Frontal cortex (tissue), 4 donors: Measurements from ENCODE around the gene HTR7. TPM values are rescaled to one million over a fixed set of nuclear protein-coding genes. Genes with fewer than 3 reads are reported as not detected.

Experiments
- DNase-seq, 2 donors: peaks; one replicate each; pipeline ENCODE4 v3.0.0; 2012; ENCODE audit warnings: low spot score in 2 of 2
- FAIRE-seq: peaks from 2 replicates; lab custom pipeline; 2012; peaks lifted over from hg19 to GRCh38; lab: Jason Lieb, UNC
- total RNA-seq: library from RNA; depleted of rRNA; stranded (reverse); fragments of >200 nt; gene quantifications from one replicate; pipeline ENCODE4 v1.2.3, GENCODE V29; 2014
- donor health status: control.
- donor health status: control.
- donor health status: control.

HTR7 gene
- total RNA-seq, 1 donor from 2014 or later = 14.3 TPM

- DNase-seq = peak in 1 of 2 donors; percentile 17
- FAIRE-seq = no peak
These were observed 106.5 kb downstream of the HTR7 start for GRCh38 chr10:90751107-90751997.

- FAIRE-seq (no peak), DNase-seq (no peak)
These were observed 111.0 kb downstream of the HTR7 start for GRCh38 chr10:90746829-90747228.

GRCh38 chr10:90745565-90745964 is 112.3 kb downstream of the HTR7 start:
- no peak for DNase-seq
- no peak for FAIRE-seq

- no peak for FAIRE-seq
- DNase-seq = no peak
These were observed 114.5 kb downstream of the HTR7 start for GRCh38 chr10:90743291-90743690.

GRCh38 chr10:90741926-90742565 is 115.8 kb downstream of the HTR7 start:
- FAIRE-seq = no peak

GRCh38 chr10:90740265-90740664 is 117.6 kb downstream of the HTR7 start:
- FAIRE-seq (no peak), DNase-seq (no peak)

More at GRCh38 chr10:90741926-90742565, 115.8 kb downstream of the HTR7 start:
- DNase-seq = no peak

- DNase-seq (no peak), FAIRE-seq (no peak)
These were observed 119.0 kb downstream of the HTR7 start for GRCh38 chr10:90738885-90739284.

- FAIRE-seq = no peak
- DNase-seq = no peak
These were observed 123.4 kb downstream of the HTR7 start for GRCh38 chr10:90734415-90734814.

- FAIRE-seq = no peak
- no peak for DNase-seq
These were observed 125.3 kb downstream of the HTR7 start for GRCh38 chr10:90732581-90732980.

- no peak for FAIRE-seq
- no peak for DNase-seq
These were observed 134.3 kb downstream of the HTR7 start for GRCh38 chr10:90723416-90724068.

- no peak for FAIRE-seq
- DNase-seq = no peak
These were observed 135.0 kb downstream of the HTR7 start for GRCh38 chr10:90722832-90723231.

GRCh38 chr10:90718182-90718581 is 139.7 kb downstream of the HTR7 start:
- no peak for DNase-seq
- FAIRE-seq = no peak

- DNase-seq = no peak
- FAIRE-seq = no peak
These were observed 145.3 kb downstream of the HTR7 start for GRCh38 chr10:90712529-90712928.

GRCh38 chr10:90709727-90710126 is 148.1 kb downstream of the HTR7 start:
- DNase-seq (no peak), FAIRE-seq (no peak)

GRCh38 chr10:90707657-90708056 is 150.2 kb downstream of the HTR7 start:
- DNase-seq = no peak
- no peak for FAIRE-seq

- no peak for DNase-seq
- FAIRE-seq = no peak
These were observed 156.4 kb downstream of the HTR7 start for GRCh38 chr10:90701428-90701827.

GRCh38 chr10:90695915-90696676 is 161.7 kb downstream of the HTR7 start:
- no peak for DNase-seq
- FAIRE-seq = no peak
